ENCODE measurements around the gene LBP.

GRCh38 chr20:38424401-38424800 lies 78.1 kb downstream of the LBP start:
- TF ChIP-seq POLR2AphosphoS5 (IDR thresholded peaks at IDR 0.05) (no peak), CTCF (IDR thresholded peaks at IDR 0.05; ENCODE audit: poor library complexity, severe bottlenecking) (no peak), RAD21 (conservative IDR thresholded peaks at IDR 0.05) (no peak), EZH2 (IDR thresholded peaks at IDR 0.05; ENCODE audit: borderline replicate concordance, insufficient read depth, low read length, poor library complexity, severe bottlenecking) (no peak), MXI1 (conservative IDR thresholded peaks at IDR 0.05; ENCODE audit: poor library complexity, severe bottlenecking) (no peak)

All from neural cell (in vitro differentiated cells).